Stomach smooth muscle (tissue), 2 donors: ENCODE results near the gene FSHB.

Experiments
- H3K27ac ChIP-seq: one replicate; pipeline ENCODE4 v1.7.0; 2013; ENCODE audit warnings: mild to moderate bottlenecking, low read length, inconsistent platforms
- H3K27me3 ChIP-seq, 2 donors: one replicate each; pipeline ENCODE4 v1.7.0; 2013; ENCODE audit warnings: low read length in 2 of 2; ENCODE audit not compliant: insufficient read depth in 2 of 2, control insufficient read depth in 1 of 2
- H3K36me3 ChIP-seq, 2 donors: one replicate each; pipeline ENCODE4 v1.7.0; 2013; ENCODE audit warnings: low read length in 2 of 2; ENCODE audit not compliant: control insufficient read depth in 2 of 2, insufficient read depth in 2 of 2
- H3K4me1 ChIP-seq: one replicate; pipeline ENCODE4 v1.7.0; 2013; ENCODE audit warnings: low read length; ENCODE audit not compliant: control insufficient read depth, insufficient read depth
- H3K4me3 ChIP-seq, 2 donors: one replicate each; pipeline ENCODE4 v1.7.0; 2013; ENCODE audit warnings: low read length in 2 of 2
- H3K9ac ChIP-seq, 2 donors: one replicate each; pipeline ENCODE4 v1.7.0; 2013; ENCODE audit warnings: low read length in 2 of 2, mild to moderate bottlenecking in 1 of 2
- H3K9me3 ChIP-seq, 2 donors: one replicate each; pipeline ENCODE4 v1.7.0; 2013; ENCODE audit warnings: low read length in 2 of 2; ENCODE audit not compliant: control insufficient read depth in 2 of 2
- donor health status: healthy.
- donor health status: Pancreatic carcinoma.

Gene FSHB

DNA sequence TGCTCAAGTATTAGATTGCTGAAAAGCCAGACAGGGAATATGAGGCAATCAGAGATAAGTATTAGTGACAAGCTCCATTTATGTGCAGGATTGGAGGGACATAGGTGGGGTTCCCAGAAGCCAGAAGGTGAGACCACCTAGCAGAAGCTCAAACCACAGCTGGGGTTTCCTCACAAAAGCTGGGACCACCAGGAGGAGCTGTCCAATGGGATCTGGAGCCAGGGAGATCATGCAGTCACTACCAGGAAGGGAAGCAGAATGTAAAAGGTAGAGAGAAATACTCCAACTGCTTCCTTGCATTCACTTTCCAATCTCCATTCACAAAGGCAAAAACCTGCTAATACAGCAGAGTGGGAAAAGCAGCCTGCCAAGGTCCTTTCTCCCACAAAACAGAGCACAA, 5.2 kb upstream of the FSHB start:
- H3K27ac ChIP-seq = no peak overlapping the region
- H3K4me1 ChIP-seq = no peaks in the 10 kb centered on the region
- H3K9ac ChIP-seq = no peak overlapping the region
- no peak overlapping the region for H3K4me3 ChIP-seq
- H3K36me3 ChIP-seq = no peaks in the 10 kb centered on the region
- H3K9me3 ChIP-seq = peaks cover 0 to 5% of the 10 kb centered on the region in 2 donors
- no peaks in the 10 kb centered on the region for H3K27me3 ChIP-seq

DNA sequence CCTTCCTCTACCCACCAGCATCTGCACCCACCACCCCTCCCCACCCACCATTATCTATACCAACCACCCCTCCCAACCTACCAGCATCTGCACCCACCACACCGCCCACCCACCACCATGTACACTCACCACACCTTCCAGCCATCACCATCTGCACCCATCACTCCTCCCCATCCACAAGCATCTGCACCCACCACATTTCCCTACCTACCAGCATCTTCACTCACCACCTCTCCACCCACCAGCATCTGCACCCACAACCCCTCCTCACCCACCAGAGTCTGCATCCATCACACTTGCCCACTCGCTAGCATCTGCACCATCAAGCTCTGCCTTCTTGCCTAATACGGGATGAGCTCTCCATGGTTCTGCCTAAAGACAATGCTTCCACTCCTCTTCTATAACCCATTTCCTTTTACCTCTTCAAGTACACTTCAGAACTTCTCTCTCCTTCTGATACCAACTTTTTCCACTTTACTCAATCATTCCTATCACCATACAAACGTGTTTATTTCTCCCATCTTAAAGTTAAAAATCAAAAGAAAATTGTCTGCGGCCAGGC, 2.4 kb upstream of the FSHB start:
- H3K9me3 ChIP-seq = peaks cover 0 to 5% of the 10 kb centered on the region in 2 donors
- H3K27ac ChIP-seq = no peak overlapping the region
- no peaks in the 10 kb centered on the region for H3K4me1 ChIP-seq
- no peak overlapping the region for H3K9ac ChIP-seq
- H3K36me3 ChIP-seq = no peaks in the 10 kb centered on the region
- H3K27me3 ChIP-seq = no peaks in the 10 kb centered on the region
- no peak overlapping the region for H3K4me3 ChIP-seq

DNA sequence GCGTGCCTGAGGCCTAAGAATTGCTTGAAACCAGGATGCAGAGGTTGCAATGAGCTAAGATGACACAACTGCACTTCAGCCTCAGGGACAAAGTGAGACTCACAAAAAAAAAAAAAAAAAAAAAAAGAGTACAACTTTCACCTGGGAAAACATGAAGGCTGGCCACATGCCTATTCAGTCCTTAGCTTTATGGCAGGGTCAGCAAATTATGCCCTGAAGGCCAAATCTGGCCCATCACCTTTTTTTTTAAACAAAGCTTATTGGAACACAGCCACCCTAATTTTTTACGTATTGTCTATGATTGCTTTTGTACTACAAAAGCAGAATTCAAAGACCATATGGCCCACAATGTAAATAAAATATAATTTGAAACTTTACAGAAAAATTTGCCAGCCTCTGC, 8.2 kb downstream of the FSHB start:
- Histone ChIP-seq H3K4me3 (no peak overlapping the region), H3K27me3 (no peaks in the 10 kb centered on the region), H3K9ac (no peak overlapping the region), H3K4me1 (no peaks in the 10 kb centered on the region), H3K27ac (no peak overlapping the region), H3K36me3 (no peaks in the 10 kb centered on the region), H3K9me3 (no peaks in the 10 kb centered on the region)

DNA sequence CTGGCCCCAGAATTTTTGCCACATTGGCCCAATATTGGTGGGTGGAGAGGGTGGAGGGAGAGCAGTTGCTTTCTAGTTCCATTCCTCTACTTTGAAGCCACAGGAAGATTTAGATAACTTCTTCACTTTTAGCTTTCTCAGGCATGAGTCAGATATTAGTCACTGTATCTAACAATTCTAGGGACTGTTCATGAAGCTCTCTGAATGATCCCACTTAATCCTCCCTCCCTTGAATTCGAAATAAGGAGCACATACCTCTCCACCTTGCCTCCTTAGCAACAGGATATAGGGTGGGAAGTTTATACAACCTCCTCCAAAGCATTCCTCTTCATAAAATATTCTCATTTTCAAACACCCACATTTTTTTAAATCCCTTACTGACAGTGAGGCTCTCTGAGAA, 13.5 kb downstream of the FSHB start:
- Histone ChIP-seq H3K9me3 (no peaks in the 10 kb centered on the region), H3K27me3 (no peaks in the 10 kb centered on the region), H3K4me1 (no peaks in the 10 kb centered on the region), H3K27ac (no peak overlapping the region), H3K4me3 (no peak overlapping the region), H3K36me3 (no peaks in the 10 kb centered on the region), H3K9ac (no peak overlapping the region)

DNA sequence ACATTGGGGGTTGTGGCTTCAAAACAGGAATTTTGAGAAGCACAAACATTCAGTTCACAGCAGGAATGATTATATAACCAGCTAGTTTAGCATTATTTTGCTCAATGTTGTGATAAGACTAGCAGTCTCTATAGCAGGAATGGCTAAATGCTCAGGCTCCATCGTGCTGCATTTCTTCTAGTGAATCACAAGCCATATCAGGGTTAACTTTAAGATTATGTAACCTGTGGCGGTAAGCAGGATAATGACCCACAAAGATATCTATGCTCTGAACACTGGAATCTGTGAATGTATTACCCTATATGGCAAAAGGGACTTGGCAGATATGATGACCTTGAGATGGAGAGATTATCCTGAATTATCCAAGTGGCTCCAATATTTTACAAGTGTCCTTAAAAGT, 14.8 kb downstream of the FSHB start:
- H3K36me3 ChIP-seq = no peaks in the 10 kb centered on the region
- no peaks in the 10 kb centered on the region for H3K4me1 ChIP-seq
- H3K27me3 ChIP-seq = no peaks in the 10 kb centered on the region
- H3K4me3 ChIP-seq = no peak overlapping the region
- no peak overlapping the region for H3K27ac ChIP-seq
- no peak overlapping the region for H3K9ac ChIP-seq
- H3K9me3 ChIP-seq = no peaks in the 10 kb centered on the region

DNA sequence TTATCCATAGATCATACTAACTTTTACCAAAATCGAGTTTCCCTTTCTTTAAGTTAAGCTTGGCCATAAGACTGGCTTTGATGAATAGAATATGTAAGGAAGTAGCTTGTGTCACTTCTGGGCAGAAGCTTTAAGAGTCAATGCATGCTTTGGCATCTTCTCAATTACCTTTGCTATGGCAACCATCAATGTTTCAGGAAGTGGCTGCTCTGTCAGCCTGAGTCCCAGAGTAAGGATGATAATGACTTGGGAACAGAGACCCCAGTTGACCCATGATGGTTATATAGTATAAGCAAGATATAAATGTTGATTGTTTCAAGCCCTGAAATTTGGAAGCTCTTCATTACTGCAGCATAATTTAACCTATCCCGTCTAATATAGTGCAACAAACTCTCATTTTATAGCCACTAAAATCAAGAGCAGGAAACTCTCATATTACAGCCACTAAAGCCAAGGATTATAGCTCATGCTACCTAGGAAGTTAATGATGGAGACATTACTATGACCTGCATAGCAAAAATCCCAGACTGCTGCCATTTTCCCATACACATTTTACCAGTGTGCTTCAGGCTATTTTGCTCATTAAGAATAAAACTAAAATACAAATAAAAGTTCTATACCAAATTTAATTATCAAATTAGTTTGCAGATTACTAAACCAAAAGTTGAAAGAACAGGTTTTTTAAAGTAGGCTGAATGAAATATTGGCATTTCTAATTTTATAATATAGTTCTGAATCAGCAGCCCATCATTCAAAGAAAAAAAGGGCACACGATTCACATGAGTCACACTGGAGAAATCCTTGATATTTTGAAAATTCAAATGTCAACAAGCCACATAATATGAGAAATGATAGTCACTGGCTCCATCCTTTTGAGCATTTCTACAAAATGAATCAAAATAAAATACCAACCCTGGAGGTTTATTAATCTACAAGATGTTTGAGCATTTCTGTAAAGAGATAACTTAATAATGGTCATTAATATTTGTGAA, 23.8 kb downstream of the FSHB start:
- Histone ChIP-seq H3K27ac (no peak overlapping the region), H3K9ac (no peak overlapping the region), H3K4me1 (no peaks in the 10 kb centered on the region), H3K4me3 (no peak overlapping the region), H3K9me3 (no peaks in the 10 kb centered on the region), H3K36me3 (no peaks in the 10 kb centered on the region), H3K27me3 (no peaks in the 10 kb centered on the region)

DNA sequence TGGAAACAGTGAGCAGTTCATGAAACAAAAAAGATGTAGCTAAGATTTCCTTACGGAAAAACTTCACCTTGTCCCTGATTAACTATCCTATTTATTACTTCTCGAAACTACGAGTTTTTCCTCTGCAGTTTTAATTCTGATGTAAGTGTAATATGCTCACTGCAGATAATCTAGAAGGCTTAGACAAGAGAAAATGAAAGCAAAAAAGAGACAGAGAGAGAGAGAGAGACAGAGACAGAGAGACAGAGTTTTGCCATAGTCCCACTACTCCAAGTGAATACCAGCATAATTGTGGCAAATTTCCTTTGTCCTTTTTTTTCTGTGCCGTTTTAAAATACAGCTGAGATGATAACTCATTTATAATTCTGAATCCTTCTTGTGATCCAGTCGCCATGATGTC, 24.8 kb downstream of the FSHB start:
- Histone ChIP-seq H3K27me3 (no peaks in the 10 kb centered on the region), H3K9ac (no peak overlapping the region), H3K4me1 (no peaks in the 10 kb centered on the region), H3K27ac (no peak overlapping the region), H3K4me3 (no peak overlapping the region), H3K36me3 (no peaks in the 10 kb centered on the region), H3K9me3 (no peaks in the 10 kb centered on the region)

DNA sequence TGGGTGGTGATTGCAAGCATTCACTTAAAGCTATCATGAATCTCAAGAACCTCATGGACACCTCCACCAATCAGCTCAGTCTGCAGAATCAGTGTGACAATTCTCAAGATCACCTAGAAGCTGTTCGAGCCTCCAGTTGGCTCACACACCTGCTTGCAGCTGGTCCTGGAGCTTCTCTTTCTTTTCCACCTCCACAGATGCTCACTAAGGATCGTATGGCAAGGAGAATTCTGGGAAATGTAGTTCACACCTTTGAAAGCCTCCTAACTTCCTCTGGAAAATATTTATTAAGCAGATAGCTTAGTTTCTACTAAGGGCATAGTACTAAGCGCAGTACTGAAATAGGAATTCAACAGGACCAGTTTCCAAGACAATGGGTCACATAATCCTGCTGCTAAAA, 26.2 kb downstream of the FSHB start:
- no peak overlapping the region for H3K27ac ChIP-seq
- no peak overlapping the region for H3K4me3 ChIP-seq

DNA sequence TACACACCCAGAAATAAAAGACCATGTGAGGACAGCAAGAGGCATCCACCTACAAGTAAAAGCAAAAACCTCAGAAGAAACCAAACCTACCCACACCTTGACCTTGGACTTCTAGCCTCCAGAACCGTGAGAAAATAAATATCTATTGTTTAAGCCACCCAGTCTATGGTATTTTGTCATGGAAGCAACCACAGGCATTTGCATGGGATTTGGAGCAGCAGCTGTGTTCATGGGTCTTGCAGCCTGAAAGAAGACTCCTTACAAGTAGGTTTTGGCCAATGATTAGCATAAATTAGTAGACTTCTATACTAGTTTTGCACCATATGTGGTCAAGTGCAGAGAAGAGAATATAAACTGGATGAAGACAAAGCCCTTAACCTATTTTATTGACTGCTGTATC, 27.9 kb downstream of the FSHB start:
- no peak overlapping the region for H3K4me3 ChIP-seq

More for the DNA sequence above, 26.2 kb downstream of the FSHB start:
- Histone ChIP-seq H3K9ac (no peak overlapping the region), H3K27me3 (no peaks in the 10 kb centered on the region), H3K36me3 (no peaks in the 10 kb centered on the region), H3K9me3 (no peaks in the 10 kb centered on the region), H3K4me1 (no peaks in the 10 kb centered on the region)

DNA sequence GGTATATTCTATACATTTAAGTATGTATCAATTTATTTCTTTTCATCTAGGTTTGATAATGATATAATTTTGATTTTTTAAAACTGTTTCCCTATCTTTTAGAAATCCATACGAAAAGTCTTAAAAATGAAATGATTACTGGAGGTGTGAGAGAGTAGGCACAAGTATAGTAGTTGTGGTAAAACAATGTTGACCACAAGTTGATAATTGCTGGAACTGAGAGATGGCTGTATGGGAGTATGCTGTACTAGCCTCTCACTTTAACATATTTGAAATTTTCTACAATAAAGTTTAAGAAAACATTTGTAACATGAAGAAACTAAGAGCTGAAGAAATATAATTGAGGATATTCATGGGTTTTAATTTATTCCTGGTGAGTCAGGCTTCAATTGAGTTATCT, 30.0 kb downstream of the FSHB start:
- Histone ChIP-seq H3K27me3 (no peaks in the 10 kb centered on the region), H3K4me3 (no peak overlapping the region), H3K27ac (no peak overlapping the region), H3K4me1 (no peaks in the 10 kb centered on the region), H3K9me3 (no peaks in the 10 kb centered on the region), H3K9ac (no peak overlapping the region), H3K36me3 (no peaks in the 10 kb centered on the region)

More for the DNA sequence above, 27.9 kb downstream of the FSHB start:
- Histone ChIP-seq H3K36me3 (no peaks in the 10 kb centered on the region), H3K27me3 (no peaks in the 10 kb centered on the region), H3K27ac (no peak overlapping the region), H3K9ac (no peak overlapping the region), H3K4me1 (no peaks in the 10 kb centered on the region), H3K9me3 (no peaks in the 10 kb centered on the region)

DNA sequence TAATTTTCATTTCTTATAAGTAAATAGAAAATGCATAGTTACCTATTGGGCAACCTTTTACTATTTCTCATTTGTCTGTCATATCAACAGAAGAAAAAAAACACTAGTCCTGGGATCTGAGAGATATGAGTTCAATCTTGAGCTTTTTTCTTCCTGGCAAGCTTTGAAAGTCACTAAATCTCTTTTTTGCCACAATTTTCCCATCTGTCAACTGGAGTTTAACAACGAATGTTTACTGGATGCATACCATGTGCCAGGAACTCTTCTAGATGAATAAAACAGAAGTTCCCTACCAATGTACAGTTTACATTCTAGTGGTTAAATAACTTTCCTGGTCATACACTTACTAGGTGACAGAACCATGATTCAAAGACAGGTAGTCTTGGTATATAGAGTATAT, 31.0 kb downstream of the FSHB start:
- Histone ChIP-seq H3K27ac (no peak overlapping the region), H3K36me3 (no peaks in the 10 kb centered on the region), H3K27me3 (no peaks in the 10 kb centered on the region), H3K9ac (no peak overlapping the region), H3K4me3 (no peak overlapping the region), H3K4me1 (no peaks in the 10 kb centered on the region), H3K9me3 (no peaks in the 10 kb centered on the region)
